OCI-LY7 (cell line): ENCODE results near the gene SPATA13. TPM values are rescaled to one million over a fixed set of nuclear protein-coding genes. Genes with fewer than 3 reads are reported as not detected.
"Not testable (repeated sequence)": the region's sequence is repeated elsewhere in the genome, so short reads cannot be mapped to it uniquely, and the experiment has no call there.

ENCODE experiments used
- BruUV-seq: library from RNA; stranded (reverse); fragments of 400-500 nt; replicated peaks from 2 replicates; lab custom pipeline; 2021; lab: Mats Ljungman, UMichigan
- CTCF ChIA-PET: fragments of 300-600 bp; sonication (Branson Sonifier 250); formaldehyde crosslinking; loops from one replicate; lab custom pipeline; 2022; ENCODE audit warnings: antibody characterized with exemption; ENCODE audit not compliant: unreplicated experiment; lab: Charles Lee
- POLR2A ChIA-PET: fragments of 300-600 bp; sonication (Branson Sonifier 250); formaldehyde crosslinking; loops from one replicate; lab custom pipeline; 2022; ENCODE audit warnings: antibody characterized with exemption; lab: Charles Lee
- DNase-seq: peaks from one replicate; pipeline ENCODE4 v3.0.0-alpha.2; 2015; ENCODE audit warnings: low spot score
- H2AFZ ChIP-seq: fragments of 200-600 bp; sonication (generic), shearing (Covaris generic); 2 replicates; pipeline ENCODE4 v1.6.1; 2014; ENCODE audit warnings: mild to moderate bottlenecking, antibody characterized with exemption, low read length, moderate library complexity
- H3K27ac ChIP-seq: fragments of 200-600 bp; sonication (generic); 2 replicates; pipeline ENCODE4 v1.5.1; 2014; ENCODE audit warnings: mixed run types, low read depth, mild to moderate bottlenecking, moderate library complexity, low read length, inconsistent platforms; ENCODE audit not compliant: poor library complexity, severe bottlenecking
- H3K36me3 ChIP-seq: fragments of 200-600 bp; sonication (generic); 2 replicates; pipeline ENCODE4 v1.6.1; 2014; ENCODE audit warnings: mild to moderate bottlenecking, antibody characterized with exemption, low read length, moderate library complexity, mixed read lengths; ENCODE audit not compliant: insufficient read depth
- H3K4me1 ChIP-seq: fragments of 200-600 bp; sonication (generic); 2 replicates; pipeline ENCODE4 v1.5.1; 2014; ENCODE audit warnings: mild to moderate bottlenecking, low read length; ENCODE audit not compliant: insufficient read depth, poor library complexity, severe bottlenecking
- H3K4me2 ChIP-seq: fragments of 200-600 bp; sonication (generic); 2 replicates; pipeline ENCODE4 v1.6.1; 2014; ENCODE audit warnings: mild to moderate bottlenecking, low read length
- H3K4me3 ChIP-seq: fragments of 200-600 bp; sonication (generic); 2 replicates; pipeline ENCODE4 v1.5.1; 2014; ENCODE audit warnings: mild to moderate bottlenecking, low read depth, low read length; ENCODE audit not compliant: poor library complexity, severe bottlenecking
- H3K79me2 ChIP-seq: fragments of 200-600 bp; sonication (generic); 2 replicates; pipeline ENCODE4 v1.6.1; 2016; ENCODE audit warnings: low read depth, mild to moderate bottlenecking, low read length, moderate library complexity, mixed read lengths; ENCODE audit not compliant: insufficient read depth
- H3K9me2 ChIP-seq: fragments of 200-600 bp; sonication (generic); 2 replicates; pipeline ENCODE4 v1.6.1; 2016; ENCODE audit warnings: mild to moderate bottlenecking, low read length, mixed read lengths; ENCODE audit not compliant: insufficient read depth
- H3K9me3 ChIP-seq: fragments of 200-600 bp; sonication (generic); 2 replicates; pipeline ENCODE4 v1.6.1; 2014; ENCODE audit warnings: mild to moderate bottlenecking, mixed run types, low read length, mixed read lengths
- H4K20me1 ChIP-seq: fragments of 200-600 bp; sonication (generic); 2 replicates; pipeline ENCODE4 v1.6.1; 2014; ENCODE audit warnings: mild to moderate bottlenecking, antibody characterized with exemption, low read length, moderate library complexity, mixed read lengths; ENCODE audit not compliant: insufficient read depth
- CTCF ChIP-seq: fragments of 200-600 bp; sonication (generic); conservative IDR thresholded peaks from 2 replicates; pipeline ENCODE4 v1.5.1; 2014; ENCODE audit warnings: mild to moderate bottlenecking, antibody characterized with exemption, low read length, moderate library complexity, mixed read lengths
- EZH2phosphoT487 ChIP-seq: fragments of 200-600 bp; sonication (generic); IDR thresholded peaks from 2 replicates; pipeline ENCODE4 v1.6.1; 2018; ENCODE audit warnings: low read depth, borderline replicate concordance, mild to moderate bottlenecking, mixed run types, antibody characterized with exemption, low read length, moderate library complexity, mixed read lengths
- intact Hi-C: fragments of 100-400 bp; cut with micrococcal nuclease; formaldehyde crosslinking; loops from one replicate; pipeline ENCODE4 v1.10.0; 2022; ENCODE audit not compliant: unreplicated experiment
- total RNA-seq, 2 experiments: library from RNA; depleted of rRNA in 1 of 2; stranded (reverse); fragments of >200 nt in 1 of 2; shearing (Covaris generic) in 1 of 2; gene quantifications; 2 replicates each; pipeline ENCODE4 v1.2.3, GENCODE V29; 2014 to 2022

SPATA13 gene
- total RNA-seq, 2 experiments from 2014 or later: 3.8 to 32.4 TPM

- no peak for DNase-seq
- BruUV-seq: no TSS peak
- TF ChIP-seq CTCF (no peak), EZH2phosphoT487 (no peak)
- intact Hi-C loops: no loop called here
- Histone ChIP-seq H3K9me3 (no peaks in the 10 kb centered on the region), H3K4me3 (no peak overlapping the region), H3K4me1 (no peaks in the 10 kb centered on the region), H3K27ac (no peak overlapping the region), H3K36me3 (no peaks in the 10 kb centered on the region), H3K9me2 (no peaks in the 10 kb centered on the region), H3K79me2 (no peaks in the 10 kb centered on the region), H3K4me2 (no peak overlapping the region), H4K20me1 (no peaks in the 10 kb centered on the region), H2AFZ (no peak overlapping the region)
- CTCF ChIA-PET: no interaction called here
- POLR2A ChIA-PET: no interaction called here
These were observed 40.7 kb upstream of the SPATA13 start for GRCh38 chr13:24119626-24120508.

GRCh38 chr13:24122045-24122444, 38.5 kb upstream of the SPATA13 start:
- H3K79me2 ChIP-seq, H3K9me3 ChIP-seq, intact Hi-C loops, DNase-seq, H3K9me2 ChIP-seq, H3K4me1 ChIP-seq, H2AFZ ChIP-seq, CTCF ChIA-PET, H3K27ac ChIP-seq, BruUV-seq, H3K36me3 ChIP-seq, H3K4me3 ChIP-seq, H4K20me1 ChIP-seq, H3K4me2 ChIP-seq: not testable (repeated sequence)
- POLR2A ChIA-PET: interaction anchor here (1.0 to 1.8 kb wide), 3 partner anchors 13 to 37 kb away, joined by 3 to 5 read pairs (median 4); no protein-coding TSS in a partner anchor

- Histone ChIP-seq H3K4me2 (no peak overlapping the region), H3K79me2 (no peaks in the 10 kb centered on the region), H3K4me3 (no peak overlapping the region), H3K27ac (no peak overlapping the region), H3K36me3 (no peaks in the 10 kb centered on the region), H4K20me1 (no peaks in the 10 kb centered on the region), H2AFZ (no peak overlapping the region), H3K9me2 (no peaks in the 10 kb centered on the region), H3K9me3 (no peaks in the 10 kb centered on the region), H3K4me1 (peaks cover 4% of the 10 kb centered on the region)
- no peak for TF ChIP-seq CTCF
- POLR2A ChIA-PET: interaction anchor here (1.0 to 1.1 kb wide), 2 partner anchors 19 to 36 kb away, joined by 3 to 4 read pairs; no protein-coding TSS in a partner anchor
- BruUV-seq: no TSS peak
- CTCF ChIA-PET: no interaction called here
- no peak for DNase-seq
- intact Hi-C loops: no loop called here
These were observed 38.0 kb upstream of the SPATA13 start for GRCh38 chr13:24122569-24122968.
